ENCODE results near the gene PCTP.
A peak's percentile ranks its signal among the peaks of the same experiment; 100 is the strongest.

PCTP gene

GRCh38 chr17:55758171-55758570 is 7.3 kb downstream of the PCTP start:
- no peak for DNase-seq

GRCh38 chr17:55760643-55761355 is 9.9 kb downstream of the PCTP start:
- DNase-seq, result no peak

GRCh38 chr17:55762086-55762858 is 11.4 kb downstream of the PCTP start:
- DNase-seq, result no peak

- DNase-seq, result no peak
Measured at GRCh38 chr17:55763856-55764255, 13.0 kb downstream of the PCTP start.

GRCh38 chr17:55764610-55765009 is 13.8 kb downstream of the PCTP start:
- DNase-seq, result no peak

- no peak for DNase-seq
Measured at GRCh38 chr17:55765472-55765871, 14.6 kb downstream of the PCTP start.

GRCh38 chr17:55768936-55769624 is 18.2 kb downstream of the PCTP start:
- DNase-seq, result no peak

GRCh38 chr17:55769625-55770000 is 18.8 kb downstream of the PCTP start:
- no peak for DNase-seq

GRCh38 chr17:55770196-55770870 is 19.5 kb downstream of the PCTP start:
- DNase-seq, result peak; percentile 64

GRCh38 chr17:55772086-55772485 is 21.2 kb downstream of the PCTP start:
- no peak for DNase-seq

GRCh38 chr17:55773671-55774070 is 22.8 kb downstream of the PCTP start:
- no peak for DNase-seq

- DNase-seq, result no peak
Measured at GRCh38 chr17:55774846-55775271, 24.0 kb downstream of the PCTP start.

GRCh38 chr17:55776271-55776670 is 25.4 kb downstream of the PCTP start:
- DNase-seq, result no peak

GRCh38 chr17:55777471-55777971 is 26.7 kb downstream of the PCTP start:
- DNase-seq, result no peak

GRCh38 chr17:55778389-55779118 is 27.7 kb downstream of the PCTP start:
- no peak for DNase-seq

GRCh38 chr17:55783684-55784245 is 32.9 kb downstream of the PCTP start:
- DNase-seq, result no peak

- no peak for DNase-seq
Measured at GRCh38 chr17:55784666-55785065, 33.8 kb downstream of the PCTP start.

- no peak for DNase-seq
Measured at GRCh38 chr17:55785181-55785580, 34.3 kb downstream of the PCTP start.

- DNase-seq, result no peak
Measured at GRCh38 chr17:55793272-55793671, 42.4 kb downstream of the PCTP start.

GRCh38 chr17:55794725-55795482 is 44.1 kb downstream of the PCTP start:
- no peak for DNase-seq

All from NCI-H2171 treated with DMSO at 0.1 percent for 48 hours (cell line).